ENCODE data around the gene AHNAK2. TPM values are rescaled to one million over a fixed set of nuclear protein-coding genes. Genes with fewer than 3 reads are reported as not detected.

The AHNAK2 gene
- total RNA-seq, 1 experiment from 2014 or later: 1.6 TPM

GRCh38 chr14:105012171-105012985 lies 34.2 kb upstream of the AHNAK2 start:
- DNase-seq (ENCODE audit: low spot score): no peak

GRCh38 chr14:105011312-105011990 lies 33.3 kb upstream of the AHNAK2 start:
- DNase-seq (ENCODE audit: low spot score): no peak

- no peak for DNase-seq (ENCODE audit: low spot score)
Measured at GRCh38 chr14:105010891-105011291, 32.7 kb upstream of the AHNAK2 start.

GRCh38 chr14:105010106-105010505 lies 31.9 kb upstream of the AHNAK2 start:
- no peak for DNase-seq (ENCODE audit: low spot score)

- DNase-seq (ENCODE audit: low spot score): no peak
Measured at GRCh38 chr14:105007593-105008264, 29.6 kb upstream of the AHNAK2 start.

- DNase-seq (ENCODE audit: low spot score): no peak
Measured at GRCh38 chr14:105006831-105007592, 28.8 kb upstream of the AHNAK2 start.

GRCh38 chr14:105005929-105006830 lies 28.0 kb upstream of the AHNAK2 start:
- DNase-seq (ENCODE audit: low spot score): no peak

GRCh38 chr14:105005329-105005928 lies 27.3 kb upstream of the AHNAK2 start:
- no peak for DNase-seq (ENCODE audit: low spot score)

- no peak for DNase-seq (ENCODE audit: low spot score)
Measured at GRCh38 chr14:104999361-104999760, 21.2 kb upstream of the AHNAK2 start.

GRCh38 chr14:104998801-104999200 lies 20.6 kb upstream of the AHNAK2 start:
- no peak for DNase-seq (ENCODE audit: low spot score)

- DNase-seq (ENCODE audit: low spot score): no peak
Measured at GRCh38 chr14:104996483-104996882, 18.3 kb upstream of the AHNAK2 start.

GRCh38 chr14:104996032-104996431 lies 17.9 kb upstream of the AHNAK2 start:
- no peak for DNase-seq (ENCODE audit: low spot score)

- DNase-seq (ENCODE audit: low spot score): no peak
Measured at GRCh38 chr14:104994978-104995377, 16.8 kb upstream of the AHNAK2 start.

- DNase-seq (ENCODE audit: low spot score): no peak
Measured at GRCh38 chr14:104993808-104994591, 15.8 kb upstream of the AHNAK2 start.

- no peak for DNase-seq (ENCODE audit: low spot score)
Measured at GRCh38 chr14:104993306-104993705, 15.1 kb upstream of the AHNAK2 start.

GRCh38 chr14:104992501-104992900 lies 14.3 kb upstream of the AHNAK2 start:
- no peak for DNase-seq (ENCODE audit: low spot score)

GRCh38 chr14:104991896-104992230 lies 13.7 kb upstream of the AHNAK2 start:
- no peak for DNase-seq (ENCODE audit: low spot score)

- no peak for DNase-seq (ENCODE audit: low spot score)
Measured at GRCh38 chr14:104989951-104990303, 11.8 kb upstream of the AHNAK2 start.

GRCh38 chr14:104989236-104989950 lies 11.2 kb upstream of the AHNAK2 start:
- DNase-seq (ENCODE audit: low spot score): no peak

Data from HT-29 (cell line).